AG10803 (cell line): ENCODE results near the gene IMPACT.

Source experiments
- DNase-seq: peaks from one replicate; pipeline ENCODE4 v3.0.0; 2010; ENCODE audit warnings: low read depth
- H3K4me3 ChIP-seq: 2 replicates; pipeline ENCODE4 v1.5.1; 2011; ENCODE audit warnings: mild to moderate bottlenecking, low read length, control low read depth
- TF ChIP-seq, protein P1 (sequence below): conservative IDR thresholded peaks from 2 replicates; pipeline ENCODE4 v1.5.1; 2011; ENCODE audit warnings: mild to moderate bottlenecking, low read length, control low read depth, inconsistent platforms

The IMPACT gene

DNA sequence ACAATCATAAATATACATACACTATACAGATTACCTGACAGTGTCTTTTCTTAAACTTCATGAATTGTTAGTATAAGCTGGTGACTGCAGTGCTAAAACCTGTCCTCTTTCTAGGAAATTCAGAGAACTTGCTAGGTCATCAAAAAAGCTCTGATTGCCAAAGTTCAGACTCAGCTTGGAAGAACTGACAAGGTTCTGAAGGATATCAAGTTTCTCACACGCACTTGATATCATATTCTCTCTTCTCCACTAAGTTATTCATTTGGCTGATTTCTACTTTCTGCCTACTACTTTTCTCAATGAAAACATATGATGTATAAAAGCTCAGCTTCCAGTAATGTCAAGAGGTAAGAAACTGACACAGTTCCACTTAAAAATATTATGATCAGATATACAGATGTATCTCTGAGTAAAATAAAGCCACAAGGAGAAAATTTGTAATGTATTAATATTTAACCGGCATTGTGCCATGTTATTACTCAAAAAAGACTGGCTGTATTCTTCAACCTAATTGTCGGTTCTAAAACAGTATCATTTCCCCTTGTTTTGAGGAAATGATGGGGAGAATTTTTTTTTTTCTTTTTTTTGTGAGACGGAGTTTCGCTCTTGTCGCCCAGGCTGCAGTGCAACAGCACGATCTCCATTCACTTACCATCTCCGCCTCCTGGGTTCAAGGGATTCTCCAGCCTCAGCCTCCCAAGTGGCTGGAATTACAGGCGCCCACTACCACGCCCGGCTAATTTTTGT lies 31.2 kb upstream of the IMPACT start:
- DNase-seq, result peak; percentile 27
- TF ChIP-seq, protein P1, sequence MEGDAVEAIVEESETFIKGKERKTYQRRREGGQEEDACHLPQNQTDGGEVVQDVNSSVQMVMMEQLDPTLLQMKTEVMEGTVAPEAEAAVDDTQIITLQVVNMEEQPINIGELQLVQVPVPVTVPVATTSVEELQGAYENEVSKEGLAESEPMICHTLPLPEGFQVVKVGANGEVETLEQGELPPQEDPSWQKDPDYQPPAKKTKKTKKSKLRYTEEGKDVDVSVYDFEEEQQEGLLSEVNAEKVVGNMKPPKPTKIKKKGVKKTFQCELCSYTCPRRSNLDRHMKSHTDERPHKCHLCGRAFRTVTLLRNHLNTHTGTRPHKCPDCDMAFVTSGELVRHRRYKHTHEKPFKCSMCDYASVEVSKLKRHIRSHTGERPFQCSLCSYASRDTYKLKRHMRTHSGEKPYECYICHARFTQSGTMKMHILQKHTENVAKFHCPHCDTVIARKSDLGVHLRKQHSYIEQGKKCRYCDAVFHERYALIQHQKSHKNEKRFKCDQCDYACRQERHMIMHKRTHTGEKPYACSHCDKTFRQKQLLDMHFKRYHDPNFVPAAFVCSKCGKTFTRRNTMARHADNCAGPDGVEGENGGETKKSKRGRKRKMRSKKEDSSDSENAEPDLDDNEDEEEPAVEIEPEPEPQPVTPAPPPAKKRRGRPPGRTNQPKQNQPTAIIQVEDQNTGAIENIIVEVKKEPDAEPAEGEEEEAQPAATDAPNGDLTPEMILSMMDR, result no peak
- H3K4me3 ChIP-seq, result no peak overlapping the region

DNA sequence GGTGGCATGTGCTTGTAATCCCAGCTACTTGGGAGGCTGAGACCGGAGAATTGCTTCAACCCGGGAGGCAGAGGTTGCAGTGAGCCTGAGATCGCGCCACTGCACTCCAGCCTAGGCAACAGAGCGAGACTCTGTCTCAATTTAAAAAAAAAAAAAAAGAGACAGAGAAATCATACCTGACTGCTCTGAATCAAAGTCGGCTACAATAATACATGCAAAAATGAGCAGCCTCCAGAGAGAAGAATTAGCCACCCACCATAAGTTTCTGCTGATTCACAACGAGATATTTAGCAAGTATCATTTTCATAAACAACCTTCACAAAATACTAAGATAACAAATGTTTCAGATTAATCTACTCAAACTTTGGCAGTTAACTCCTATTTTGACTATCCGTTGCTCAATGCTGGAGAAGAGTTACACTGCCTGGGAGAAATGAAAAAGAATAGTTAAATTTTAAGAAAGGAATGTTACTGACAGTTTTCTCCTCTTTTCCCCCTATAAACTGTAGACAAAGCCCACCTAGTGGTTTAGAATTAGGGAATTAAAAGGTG lies 30.3 kb upstream of the IMPACT start:
- TF ChIP-seq, protein P1, result no peak
- DNase-seq, result peak; percentile 27
- H3K4me3 ChIP-seq, result peak overlapping the region; percentile 6

DNA sequence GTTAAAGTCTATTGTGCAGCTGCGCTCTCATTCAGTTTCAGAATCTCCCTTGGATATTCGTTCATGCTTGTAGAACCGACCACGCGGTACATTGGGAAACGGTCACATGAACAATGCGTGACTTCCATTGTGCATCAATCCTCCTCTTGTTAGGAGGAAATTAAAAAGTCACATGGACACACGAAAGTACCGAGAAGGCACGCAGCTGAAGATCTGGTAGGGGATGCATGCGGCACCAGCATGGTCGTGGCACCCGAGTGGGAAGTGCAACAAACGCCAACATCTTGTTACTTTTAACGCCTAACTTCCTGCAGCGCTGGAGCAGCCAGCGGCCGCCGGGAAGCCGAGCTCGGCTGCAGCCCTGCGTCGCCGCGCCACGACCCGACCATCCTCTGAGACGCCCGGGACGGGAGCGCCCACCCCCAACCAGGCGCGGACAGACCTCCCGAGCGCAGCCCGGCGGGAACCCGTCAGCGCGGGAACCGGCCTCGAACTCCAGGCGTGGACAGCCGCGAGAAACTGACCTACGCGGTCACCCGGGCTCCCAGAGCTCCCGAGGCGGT lies 29.3 kb upstream of the IMPACT start:
- DNase-seq, result peak; percentile 65
- H3K4me3 ChIP-seq, result peak overlapping the region; percentile 76
- TF ChIP-seq, protein P1, result no peak

DNA sequence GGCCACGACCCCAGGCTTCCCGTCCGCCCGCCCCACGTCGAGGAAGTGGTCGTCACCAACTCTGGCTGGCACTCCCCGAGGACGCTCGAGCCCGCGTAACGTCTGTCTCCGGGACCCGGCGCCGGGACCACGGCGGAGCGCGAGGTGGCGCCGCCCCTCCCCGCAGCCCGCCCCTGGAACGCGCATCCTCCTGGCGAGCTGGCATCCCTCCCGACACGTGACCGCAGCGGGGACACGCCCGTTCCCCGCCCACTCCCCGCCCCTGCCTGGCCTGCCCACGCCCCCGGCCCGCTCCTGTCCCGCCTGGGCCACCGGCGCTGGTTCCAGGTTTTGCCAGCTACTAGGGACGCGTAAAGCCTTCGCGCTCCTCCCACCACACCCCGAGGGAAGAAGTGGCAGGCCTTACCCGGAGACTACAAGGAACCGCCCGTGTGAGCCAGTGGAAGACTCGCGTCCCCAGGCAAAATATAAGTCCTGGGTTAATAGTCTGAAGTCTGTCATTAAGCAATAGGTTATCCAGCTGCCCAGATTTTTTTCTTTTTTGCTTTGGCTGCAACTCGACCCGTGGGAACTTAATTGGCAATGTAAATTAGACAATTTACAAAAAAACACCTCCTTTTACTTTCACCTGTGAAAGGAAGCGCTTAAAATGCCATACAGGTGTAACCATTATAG lies 28.6 kb upstream of the IMPACT start, which contains the start of gene OSBPL1A:
OSBPL1A (minus strand) TSS at position 131 of the 675 bp plus-strand sequence. CDS start 20,291 bp downstream, outside the sequence.
- TF ChIP-seq, protein P1, result no peak
- H3K4me3 ChIP-seq, result peak within 1 kb of the TSS; percentile 76
- DNase-seq, result peak; percentile 86

DNA sequence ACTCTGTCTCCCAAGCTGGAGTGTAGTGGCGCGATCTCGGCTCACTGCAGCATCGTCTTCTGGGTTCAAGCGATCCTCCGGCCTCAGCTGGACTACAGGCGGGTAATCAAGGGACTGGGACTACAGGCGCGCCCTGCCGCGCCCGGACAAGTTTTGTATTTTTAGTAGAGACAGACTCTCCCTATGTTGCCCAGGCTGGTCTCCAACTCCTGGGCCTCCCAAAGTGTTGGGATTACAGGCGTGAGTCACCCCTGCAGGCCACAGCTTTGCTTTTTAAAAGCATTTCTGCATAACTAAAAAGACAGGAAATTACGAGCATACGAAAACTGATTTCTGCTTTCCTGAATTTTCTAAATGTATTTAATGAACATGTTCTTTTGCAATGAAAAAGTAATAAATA lies 27.9 kb upstream of the IMPACT start:
- peak overlapping the region; percentile 62 for H3K4me3 ChIP-seq
- DNase-seq, result peak; percentile 34
- TF ChIP-seq, protein P1, result no peak

DNA sequence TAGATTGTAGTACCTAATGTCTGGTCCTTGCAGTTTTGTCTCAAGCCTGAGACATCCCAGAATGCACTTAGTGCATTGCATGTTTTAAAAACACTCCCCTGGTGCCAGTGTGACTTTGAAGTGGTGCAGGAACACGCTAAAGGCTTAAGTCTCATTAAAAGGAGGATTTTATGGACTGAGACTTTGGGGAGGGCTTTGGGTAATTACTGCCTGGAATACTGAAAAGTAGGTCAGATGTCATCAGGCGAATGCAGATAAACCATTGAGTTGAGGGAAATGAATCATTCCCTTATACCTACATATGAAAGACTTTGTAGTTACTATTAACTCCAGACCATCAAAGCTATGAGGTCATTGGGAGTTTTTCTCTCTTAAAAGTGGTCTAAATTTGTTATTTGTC lies 25.9 kb upstream of the IMPACT start:
- TF ChIP-seq, protein P1, result no peak
- DNase-seq, result no peak
- no peak overlapping the region for H3K4me3 ChIP-seq
